Fibroblast of lung (primary cell): ENCODE measurements around the gene MAP1LC3B2. TPM values are rescaled to one million over a fixed set of nuclear protein-coding genes. Genes with fewer than 3 reads are reported as not detected.

Experiments
- DNase-seq, 2 donors: peaks; one replicate each; pipeline versions ENCODE4 v3.0.0 to v3.0.0-alpha.2; 2010; ENCODE audit warnings: low read depth in 2 of 2
- H2AFZ ChIP-seq: 2 replicates; pipeline ENCODE4 v1.5.1; 2012; ENCODE audit warnings: low read length, control low read depth, inconsistent platforms
- H3K27ac ChIP-seq: 2 replicates; pipeline ENCODE4 v1.5.1; 2011; ENCODE audit warnings: low read length, control low read depth; ENCODE audit not compliant: insufficient read depth
- H3K27me3 ChIP-seq: 2 replicates; pipeline ENCODE4 v1.5.1; 2011; ENCODE audit warnings: mild to moderate bottlenecking, low read length; ENCODE audit not compliant: control insufficient read depth, insufficient read depth
- H3K36me3 ChIP-seq: 2 replicates; pipeline ENCODE4 v1.5.1; 2011; ENCODE audit warnings: low read length; ENCODE audit not compliant: control insufficient read depth, insufficient read depth
- H3K4me1 ChIP-seq: 2 replicates; pipeline ENCODE4 v1.5.1; 2011; ENCODE audit warnings: low read length; ENCODE audit not compliant: control insufficient read depth, insufficient read depth; ENCODE audit errors: extremely low read depth
- H3K4me2 ChIP-seq: 2 replicates; pipeline ENCODE4 v1.5.1; 2011; ENCODE audit warnings: low read length, control low read depth; ENCODE audit not compliant: insufficient read depth; ENCODE audit errors: extremely low read depth
- H3K4me3 ChIP-seq, 4 experiments: fragments of 200-600 bp in 1 of 4; sonication (generic) in 1 of 4; replicated peaks in 1 of 4; 2 replicates each; pipeline ENCODE4 v1.5.1; 2011 to 2016; ENCODE audit warnings: low read length in 4 of 4, low read depth in 3 of 4, mild to moderate bottlenecking in 3 of 4, control low read depth in 2 of 4, inconsistent platforms in 1 of 4, mixed read lengths in 1 of 4; ENCODE audit not compliant: insufficient read depth in 1 of 4; ENCODE audit errors: control extremely low read depth in 1 of 4
- H3K79me2 ChIP-seq: 2 replicates; pipeline ENCODE4 v1.5.1; 2012; ENCODE audit warnings: mild to moderate bottlenecking, low read length, inconsistent platforms; ENCODE audit not compliant: control insufficient read depth, insufficient read depth
- H3K9ac ChIP-seq: 2 replicates; pipeline ENCODE4 v1.5.1; 2011; ENCODE audit warnings: mild to moderate bottlenecking, low read length, control low read depth; ENCODE audit not compliant: insufficient read depth
- H3K9me3 ChIP-seq: 2 replicates; pipeline ENCODE4 v1.5.1; 2012; ENCODE audit warnings: low read depth, low read length; ENCODE audit not compliant: control insufficient read depth, insufficient read depth
- H4K20me1 ChIP-seq: 2 replicates; pipeline ENCODE4 v1.5.1; 2011; ENCODE audit warnings: low read length; ENCODE audit not compliant: control insufficient read depth, insufficient read depth; ENCODE audit errors: extremely low read depth
- CTCF ChIP-seq, 2 donors: IDR thresholded peaks in 1 of 2; conservative IDR thresholded peaks in 1 of 2; 1 replicate in 1 of 2; 2 replicates in 1 of 2; pipeline ENCODE4 v1.5.1; 2011 to 2012; ENCODE audit warnings: low read length in 2 of 2, control low read depth in 1 of 2, inconsistent platforms in 1 of 2, low read depth in 1 of 2, mild to moderate bottlenecking in 1 of 2
- EZH2 ChIP-seq: IDR thresholded peaks from 2 replicates; pipeline ENCODE4 v1.5.1; 2012; ENCODE audit warnings: low read length, control low read depth, mild to moderate bottlenecking; ENCODE audit errors: missing control alignments
- polyA plus RNA-seq, 2 donors: library from polyadenylated mRNA; depleted of rRNA in 1 of 2; stranded (reverse) in 1 of 2; unstranded in 1 of 2; fragments of >200 nt; gene quantifications; 2 replicates each; pipeline ENCODE4 v1.2.1, GENCODE V29; 2011 to 2012; ENCODE audit warnings: missing spikeins in 1 of 2
- total RNA-seq: library from RNA; depleted of rRNA; stranded (reverse); fragments of >200 nt; gene quantifications from 2 replicates; pipeline ENCODE4 v1.2.1, GENCODE V29; 2014

The MAP1LC3B2 gene
- total and polyA plus RNA-seq, 2 donors (not counting 1 experiment from before 2014, with no cell fraction given): 1.2 TPM

- no peaks in the 10 kb centered on the region for H3K36me3 ChIP-seq
- no peak for TF ChIP-seq EZH2
- no peak for TF ChIP-seq CTCF (conservative IDR thresholded peaks at IDR 0.05 in 1 of 2, IDR thresholded peaks at IDR 0.05 in 1 of 2; ENCODE audit: low read depth in 1 of 2, low read length in 2 of 2)
- DNase-seq: no peak
- no peaks in the 10 kb centered on the region for H3K4me1 ChIP-seq
- no peaks in the 10 kb centered on the region for H3K27me3 ChIP-seq
- no peak overlapping the region for H3K4me2 ChIP-seq
- no peak overlapping the region for H3K27ac ChIP-seq
- H2AFZ ChIP-seq: no peak overlapping the region
- H3K4me3 ChIP-seq: no peak overlapping the region
- no peak overlapping the region for H3K9ac ChIP-seq
- H3K79me2 ChIP-seq: no peaks in the 10 kb centered on the region
- no peaks in the 10 kb centered on the region for H4K20me1 ChIP-seq
- no peaks in the 10 kb centered on the region for H3K9me3 ChIP-seq
Observed at GRCh38 chr12:116556356-116556952, 2.7 kb upstream of the MAP1LC3B2 start.

GRCh38 chr12:116556964-116557698, 2.0 kb upstream of the MAP1LC3B2 start:
- Histone ChIP-seq H3K79me2 (no peaks in the 10 kb centered on the region), H3K4me2 (no peak overlapping the region), H3K27ac (no peak overlapping the region), H3K4me3 (no peak overlapping the region), H3K4me1 (no peaks in the 10 kb centered on the region), H3K9me3 (no peaks in the 10 kb centered on the region), H3K9ac (no peak overlapping the region), H3K27me3 (no peaks in the 10 kb centered on the region), H2AFZ (no peak overlapping the region), H4K20me1 (no peaks in the 10 kb centered on the region), H3K36me3 (no peaks in the 10 kb centered on the region)
- TF ChIP-seq CTCF (conservative IDR thresholded peaks at IDR 0.05 in 1 of 2, IDR thresholded peaks at IDR 0.05 in 1 of 2; ENCODE audit: low read depth in 1 of 2, low read length in 2 of 2) (no peak), EZH2 (no peak)
- peak in 1 of 2 donors; percentile 76 for DNase-seq

- Histone ChIP-seq H3K27me3 (no peaks in the 10 kb centered on the region), H3K4me3 (no peak overlapping the region), H3K36me3 (no peaks in the 10 kb centered on the region), H3K4me2 (no peak overlapping the region), H3K9ac (no peak overlapping the region), H3K9me3 (no peaks in the 10 kb centered on the region), H3K79me2 (no peaks in the 10 kb centered on the region), H3K27ac (no peak overlapping the region), H4K20me1 (no peaks in the 10 kb centered on the region), H2AFZ (no peak overlapping the region), H3K4me1 (no peaks in the 10 kb centered on the region)
- no peak for DNase-seq
- no peak for TF ChIP-seq EZH2
- no peak for TF ChIP-seq CTCF (conservative IDR thresholded peaks at IDR 0.05 in 1 of 2, IDR thresholded peaks at IDR 0.05 in 1 of 2; ENCODE audit: low read depth in 1 of 2, low read length in 2 of 2)
Observed at GRCh38 chr12:116558280-116559161, 660 bp upstream of the MAP1LC3B2 start.
